ENCODE measurements around the gene PRICKLE4. TPM values are rescaled to one million over a fixed set of nuclear protein-coding genes. Genes with fewer than 3 reads are reported as not detected.

PRICKLE4 gene
- 1.9 TPM in 1 of 2 replicates, not detected in the other for total RNA-seq (2021)
- Bru-seq, nascent RNA: percentile 27 among the genes with signal in this experiment
- percentile 29 among the genes with signal in this experiment for BruChase-seq, experiment 1, labeled RNA remaining after a 2-hour chase
- BruChase-seq, experiment 2, labeled RNA remaining after a 6-hour chase: percentile 38 among the genes with signal in this experiment
- long read RNA-seq: 0 reads

- peak; percentile 17 for DNase-seq (ENCODE audit: low spot score)
- no peak for TF ChIP-seq CTCF (conservative IDR thresholded peaks at IDR 0.05; ENCODE audit: low read depth, low read length)
- no peak for TF ChIP-seq EZH2 (IDR thresholded peaks at IDR 0.05; ENCODE audit: borderline replicate concordance, low read depth, low read length, poor library complexity, severe bottlenecking)
- Histone ChIP-seq H3K36me3 (ENCODE audit: insufficient read depth, low read length, poor library complexity, severe bottlenecking) (peaks cover 6% of the 10 kb centered on the region), H3K9me3 (ENCODE audit: low read depth, low read length, poor library complexity, severe bottlenecking) (no peaks in the 10 kb centered on the region), H3K27me3 (replicated peaks; ENCODE audit: insufficient read depth, low read depth, low read length, poor library complexity) (no peaks in the 10 kb centered on the region), H3K27ac (ENCODE audit: low read depth, low read length, poor library complexity, severe bottlenecking) (peak within 1 kb of the TSS; percentile 53), H3K4me3 (ENCODE audit: low read depth, low read length, poor library complexity, severe bottlenecking) (peak within 1 kb of the TSS; percentile 81), H3K4me1 (ENCODE audit: insufficient read depth, low read length, poor library complexity, severe bottlenecking) (peaks cover 18% of the 10 kb centered on the region)
- intact Hi-C loops (cut with micrococcal nuclease; ENCODE audit: unreplicated experiment): loop anchor here (1.0 to 2.0 kb wide), 3 partner anchors 264 to 437 kb away; partner anchors contain the start of gene MRPS10
- POLR2A ChIA-PET (ENCODE audit: low non-redundant PET): no interaction called here
- CTCF ChIA-PET: interaction anchor here (0.5 to 1.6 kb wide), 4 partner anchors 113 to 552 kb away, joined by 3 to 7 read pairs (median 6); no protein-coding TSS in a partner anchor
- no TSS peak for BruUV-seq (replicated peaks)
These were observed at the start of gene PRICKLE4 for GRCh38 chr6:41780551-41781365. TSS of gene PRICKLE4 (plus strand) at chr6:41780782. CDS start at chr6:41783474, 2,692 bp downstream.

DNA sequence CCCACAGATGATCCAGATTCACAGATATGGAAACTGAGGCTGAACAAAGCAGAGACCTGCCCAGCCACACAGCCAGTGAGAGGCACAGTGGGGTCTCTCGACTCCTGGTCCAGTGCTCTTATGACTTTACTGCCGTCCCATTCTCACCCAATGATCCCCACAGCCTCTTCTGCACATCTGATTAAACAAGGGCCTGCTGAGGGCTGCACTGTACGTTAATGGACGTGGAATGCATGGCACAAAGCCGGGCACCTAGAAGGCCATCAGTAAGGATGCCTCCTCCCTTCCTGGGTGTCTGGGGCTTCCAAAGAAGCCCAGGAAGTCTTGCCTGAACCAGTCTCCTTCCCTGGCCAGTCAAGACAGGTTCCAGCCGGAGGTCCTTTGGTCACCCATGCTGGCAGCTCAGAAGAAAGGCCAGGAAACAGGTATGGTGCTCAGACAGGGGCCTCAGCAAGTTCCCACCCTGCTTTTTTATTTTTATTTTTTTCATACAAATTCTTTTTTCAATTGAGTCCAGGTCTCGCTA is 49.0 kb upstream of the PRICKLE4 start:
- H3K4me3 ChIP-seq (ENCODE audit: low read depth, low read length, poor library complexity, severe bottlenecking): no peak overlapping the region
- H3K4me1 ChIP-seq (ENCODE audit: insufficient read depth, low read length, poor library complexity, severe bottlenecking): peaks cover 31% of the 10 kb centered on the region
- intact Hi-C loops (cut with micrococcal nuclease; ENCODE audit: unreplicated experiment): no loop called here
- no TSS peak for BruUV-seq (replicated peaks)
- no peaks in the 10 kb centered on the region for H3K9me3 ChIP-seq (ENCODE audit: low read depth, low read length, poor library complexity, severe bottlenecking)
- ChIA-PET CTCF (no interaction called here), POLR2A (ENCODE audit: low non-redundant PET) (no interaction called here)
- no peaks in the 10 kb centered on the region for H3K27me3 ChIP-seq (replicated peaks; ENCODE audit: insufficient read depth, low read depth, low read length, poor library complexity)
- no peak for DNase-seq (ENCODE audit: low spot score)
- no peak for TF ChIP-seq EZH2 (IDR thresholded peaks at IDR 0.05; ENCODE audit: borderline replicate concordance, low read depth, low read length, poor library complexity, severe bottlenecking)
- TF ChIP-seq CTCF (conservative IDR thresholded peaks at IDR 0.05; ENCODE audit: low read depth, low read length): no peak
- H3K27ac ChIP-seq (ENCODE audit: low read depth, low read length, poor library complexity, severe bottlenecking): no peak overlapping the region
- H3K36me3 ChIP-seq (ENCODE audit: insufficient read depth, low read length, poor library complexity, severe bottlenecking): no peaks in the 10 kb centered on the region

- BruUV-seq (replicated peaks): no TSS peak
- no peak for TF ChIP-seq CTCF (conservative IDR thresholded peaks at IDR 0.05; ENCODE audit: low read depth, low read length)
- no peak for TF ChIP-seq EZH2 (IDR thresholded peaks at IDR 0.05; ENCODE audit: borderline replicate concordance, low read depth, low read length, poor library complexity, severe bottlenecking)
- intact Hi-C loops (cut with micrococcal nuclease; ENCODE audit: unreplicated experiment): no loop called here
- H3K27me3 ChIP-seq (replicated peaks; ENCODE audit: insufficient read depth, low read depth, low read length, poor library complexity): no peaks in the 10 kb centered on the region
- DNase-seq (ENCODE audit: low spot score): no peak
- ChIA-PET POLR2A (ENCODE audit: low non-redundant PET) (no interaction called here), CTCF (no interaction called here)
- H3K9me3 ChIP-seq (ENCODE audit: low read depth, low read length, poor library complexity, severe bottlenecking): no peaks in the 10 kb centered on the region
- no peak overlapping the region for H3K27ac ChIP-seq (ENCODE audit: low read depth, low read length, poor library complexity, severe bottlenecking)
- peaks cover 31% of the 10 kb centered on the region for H3K4me1 ChIP-seq (ENCODE audit: insufficient read depth, low read length, poor library complexity, severe bottlenecking)
- H3K4me3 ChIP-seq (ENCODE audit: low read depth, low read length, poor library complexity, severe bottlenecking): no peak overlapping the region
- H3K36me3 ChIP-seq (ENCODE audit: insufficient read depth, low read length, poor library complexity, severe bottlenecking): no peaks in the 10 kb centered on the region
These were observed 48.4 kb upstream of the PRICKLE4 start for GRCh38 chr6:41732149-41732548.
